ENCODE measurements around the gene LRCH2. TPM values are rescaled to one million over a fixed set of nuclear protein-coding genes. Genes with fewer than 3 reads are reported as not detected.

LRCH2 gene
- polyA plus RNA-seq, 3 donors = not detected

GRCh38 chrX:115183980-115184379 is 49.9 kb downstream of the LRCH2 start:
- Mint-ChIP-seq H3K9me3 (peaks cover 0 to 3% (median 2%) of the 10 kb centered on the region in 7 donors), H3K4me1 (no peaks in the 10 kb centered on the region), H3K36me3 (no peaks in the 10 kb centered on the region), H3K27me3 (ENCODE audit: low read depth in 3 of 3) (peaks cover 0 to 2% (median 0%) of the 10 kb centered on the region in 3 donors), H3K27ac (no peak overlapping the region), H3K4me3 (no peak overlapping the region)
- no peak for TF ChIP-seq CTCF (IDR thresholded peaks at IDR 0.05)
- no CpG with 5 or more reads among the region's 2 CpGs for WGBS (ENCODE audit: insufficient coverage)
- H2AFZ ChIP-seq (ENCODE audit: insufficient read depth, low read depth, low read length, poor library complexity, severe bottlenecking) = no peak overlapping the region
- no peak overlapping the region for H3K27ac ChIP-seq (ENCODE audit: low read depth in 1 of 2, low read length in 2 of 2)
- no peak for DNase-seq
- H3K4me2 ChIP-seq (replicated peaks; ENCODE audit: extremely low read depth, low read length, poor library complexity, severe bottlenecking) = no peak overlapping the region
- H3K36me3 ChIP-seq (replicated peaks in 1 of 2; ENCODE audit: control insufficient read depth in 1 of 2, insufficient read depth in 2 of 2, low read length in 2 of 2) = no peaks in the 10 kb centered on the region
- H3K9ac ChIP-seq (ENCODE audit: insufficient read depth, low read length, poor library complexity, severe bottlenecking) = no peak overlapping the region
- H4K20me1 ChIP-seq (ENCODE audit: insufficient read depth, low read length) = no peaks in the 10 kb centered on the region
- no peaks in the 10 kb centered on the region for H3K79me2 ChIP-seq (ENCODE audit: insufficient read depth, low read length)
- intact Hi-C loops (cut with micrococcal nuclease) = no loop called here
- peaks cover 0 to 2% of the 10 kb centered on the region in 2 donors for H3K27me3 ChIP-seq (ENCODE audit: control insufficient read depth in 2 of 2, insufficient read depth in 2 of 2, low read length in 2 of 2)
- peaks cover 0 to 3% of the 10 kb centered on the region in 2 donors for H3K9me3 ChIP-seq (replicated peaks in 1 of 2; ENCODE audit: control insufficient read depth in 1 of 2, insufficient read depth in 1 of 2, low read length in 2 of 2)
- no peaks in the 10 kb centered on the region for H3K4me1 ChIP-seq (ENCODE audit: control insufficient read depth in 1 of 2, insufficient read depth in 2 of 2, low read length in 2 of 2)
- no peak overlapping the region for H3K4me3 ChIP-seq (replicated peaks in 1 of 3; ENCODE audit: low read depth in 2 of 3, low read length in 3 of 3)

GRCh38 chrX:115178473-115178872 is 55.4 kb downstream of the LRCH2 start:
- Mint-ChIP-seq H3K4me3 (no peak overlapping the region), H3K27ac (no peak overlapping the region), H3K4me1 (no peaks in the 10 kb centered on the region), H3K27me3 (ENCODE audit: low read depth in 3 of 3) (peaks cover 0 to 4% (median 0%) of the 10 kb centered on the region in 3 donors), H3K36me3 (no peaks in the 10 kb centered on the region), H3K9me3 (peaks cover 0 to 4% (median 0%) of the 10 kb centered on the region in 7 donors)
- Histone ChIP-seq H3K4me1 (ENCODE audit: control insufficient read depth in 1 of 2, insufficient read depth in 2 of 2, low read length in 2 of 2) (no peaks in the 10 kb centered on the region), H2AFZ (ENCODE audit: insufficient read depth, low read depth, low read length, poor library complexity, severe bottlenecking) (no peak overlapping the region), H4K20me1 (ENCODE audit: insufficient read depth, low read length) (no peaks in the 10 kb centered on the region), H3K4me3 (replicated peaks in 1 of 3; ENCODE audit: low read depth in 2 of 3, low read length in 3 of 3) (no peak overlapping the region), H3K4me2 (replicated peaks; ENCODE audit: extremely low read depth, low read length, poor library complexity, severe bottlenecking) (no peak overlapping the region), H3K36me3 (replicated peaks in 1 of 2; ENCODE audit: control insufficient read depth in 1 of 2, insufficient read depth in 2 of 2, low read length in 2 of 2) (no peaks in the 10 kb centered on the region), H3K27ac (ENCODE audit: low read depth in 1 of 2, low read length in 2 of 2) (no peak overlapping the region), H3K9me3 (replicated peaks in 1 of 2; ENCODE audit: control insufficient read depth in 1 of 2, insufficient read depth in 1 of 2, low read length in 2 of 2) (no peaks in the 10 kb centered on the region), H3K9ac (ENCODE audit: insufficient read depth, low read length, poor library complexity, severe bottlenecking) (no peak overlapping the region), H3K79me2 (ENCODE audit: insufficient read depth, low read length) (no peaks in the 10 kb centered on the region), H3K27me3 (ENCODE audit: control insufficient read depth in 2 of 2, insufficient read depth in 2 of 2, low read length in 2 of 2) (peaks cover 0 to 2% of the 10 kb centered on the region in 2 donors)
- DNase-seq = no peak
- 100% methylated on average over 1 of the region's 1 CpG for WGBS (ENCODE audit: insufficient coverage)
- TF ChIP-seq CTCF (IDR thresholded peaks at IDR 0.05) = no peak
- intact Hi-C loops (cut with micrococcal nuclease) = no loop called here
